Hindlimb muscle (tissue), 1 donor: ENCODE results near the gene LRIT1. TPM values are rescaled to one million over a fixed set of nuclear protein-coding genes. Genes with fewer than 3 reads are reported as not detected.
A peak's percentile ranks its signal among the peaks of the same experiment; 100 is the strongest.
"Not testable (repeated sequence)": the region's sequence is repeated elsewhere in the genome, so short reads cannot be mapped to it uniquely, and the experiment has no call there.

Experiments
- DNase-seq: peaks from one replicate; pipeline ENCODE4 v3.0.0-alpha.2; 2013
- polyA plus RNA-seq: library from polyadenylated mRNA; unstranded; fragments of 120-200 nt; gene quantifications from one replicate; pipeline ENCODE4 v1.2.1, GENCODE V29; 2013; ENCODE audit not compliant: insufficient read length

Gene LRIT1, protein sequence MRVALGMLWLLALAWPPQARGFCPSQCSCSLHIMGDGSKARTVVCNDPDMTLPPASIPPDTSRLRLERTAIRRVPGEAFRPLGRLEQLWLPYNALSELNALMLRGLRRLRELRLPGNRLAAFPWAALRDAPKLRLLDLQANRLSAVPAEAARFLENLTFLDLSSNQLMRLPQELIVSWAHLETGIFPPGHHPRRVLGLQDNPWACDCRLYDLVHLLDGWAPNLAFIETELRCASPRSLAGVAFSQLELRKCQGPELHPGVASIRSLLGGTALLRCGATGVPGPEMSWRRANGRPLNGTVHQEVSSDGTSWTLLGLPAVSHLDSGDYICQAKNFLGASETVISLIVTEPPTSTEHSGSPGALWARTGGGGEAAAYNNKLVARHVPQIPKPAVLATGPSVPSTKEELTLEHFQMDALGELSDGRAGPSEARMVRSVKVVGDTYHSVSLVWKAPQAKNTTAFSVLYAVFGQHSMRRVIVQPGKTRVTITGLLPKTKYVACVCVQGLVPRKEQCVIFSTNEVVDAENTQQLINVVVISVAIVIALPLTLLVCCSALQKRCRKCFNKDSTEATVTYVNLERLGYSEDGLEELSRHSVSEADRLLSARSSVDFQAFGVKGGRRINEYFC
- not detected for polyA plus RNA-seq

DNA sequence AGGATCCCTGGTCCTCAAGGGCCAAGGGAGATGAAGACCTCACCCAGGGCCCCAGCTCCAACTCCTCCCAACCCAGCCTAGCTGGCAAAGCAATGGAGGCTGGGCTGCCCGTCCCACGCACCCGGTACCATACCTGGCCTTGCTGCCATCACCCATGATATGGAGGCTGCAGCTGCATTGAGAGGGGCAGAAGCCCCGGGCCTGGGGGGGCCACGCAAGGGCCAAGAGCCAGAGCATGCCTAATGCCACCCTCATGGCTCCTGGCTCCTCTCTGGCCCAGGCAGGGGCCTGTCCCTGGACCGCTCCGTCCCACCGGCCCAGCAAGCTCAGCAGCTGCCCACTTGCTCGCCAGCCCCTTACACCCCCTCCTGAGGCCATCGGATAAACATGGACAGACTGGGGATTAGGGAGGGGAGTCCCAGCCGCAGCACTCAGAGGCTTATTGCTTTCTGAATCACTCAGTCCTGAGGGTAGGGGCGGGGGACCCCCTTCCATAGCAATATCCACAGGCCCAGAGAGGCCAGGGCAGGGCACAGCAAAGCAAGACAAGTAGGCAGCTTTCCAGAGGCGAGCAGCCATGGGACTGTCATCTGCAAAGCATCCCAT lies at the start of gene LRIT1:
TSS of gene LRIT1 (minus strand) at position 362 of the 606 bp plus-strand sequence. CDS start at position 255, 107 bp downstream.
- DNase-seq: no peak

GRCh38 chr10:84290235-84290634 lies 48.9 kb upstream of the LRIT1 start:
- no peak for DNase-seq

DNA sequence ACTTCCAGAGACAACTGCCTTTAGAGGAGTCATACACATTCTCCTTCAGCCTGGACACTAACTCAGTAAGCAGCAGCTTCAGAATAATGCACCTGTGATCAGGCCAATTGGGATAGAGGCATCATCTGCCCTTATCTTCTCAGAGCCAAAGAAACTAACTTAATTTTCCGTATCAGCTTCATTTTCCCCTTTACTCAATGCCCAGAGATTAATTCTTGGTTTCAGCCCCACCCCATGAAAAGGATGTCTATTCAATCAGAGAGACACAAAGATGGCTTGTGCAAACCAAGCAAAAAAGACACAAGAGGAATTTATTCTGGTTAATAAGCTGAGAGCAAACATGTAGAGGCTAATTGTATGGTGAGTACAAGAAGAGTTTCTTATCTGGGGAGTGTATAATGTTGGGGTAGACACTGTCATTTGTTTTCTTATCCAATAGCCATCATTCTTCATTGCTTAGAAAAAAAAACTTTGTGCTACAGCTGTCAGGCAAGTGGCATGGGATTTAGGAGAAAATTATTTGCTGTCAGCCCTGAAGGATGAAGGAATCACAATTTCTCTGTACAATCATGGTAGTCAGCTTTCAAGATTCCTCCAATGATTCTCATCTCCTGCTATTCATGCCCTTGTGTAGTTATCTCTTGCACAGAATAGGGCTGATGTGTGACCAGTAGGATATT lies 48.3 kb upstream of the LRIT1 start:
- no peak for DNase-seq

- DNase-seq: no peak
Measured at GRCh38 chr10:84288151-84288550, 46.8 kb upstream of the LRIT1 start.

GRCh38 chr10:84286695-84287094 lies 45.3 kb upstream of the LRIT1 start:
- DNase-seq: no peak

DNA sequence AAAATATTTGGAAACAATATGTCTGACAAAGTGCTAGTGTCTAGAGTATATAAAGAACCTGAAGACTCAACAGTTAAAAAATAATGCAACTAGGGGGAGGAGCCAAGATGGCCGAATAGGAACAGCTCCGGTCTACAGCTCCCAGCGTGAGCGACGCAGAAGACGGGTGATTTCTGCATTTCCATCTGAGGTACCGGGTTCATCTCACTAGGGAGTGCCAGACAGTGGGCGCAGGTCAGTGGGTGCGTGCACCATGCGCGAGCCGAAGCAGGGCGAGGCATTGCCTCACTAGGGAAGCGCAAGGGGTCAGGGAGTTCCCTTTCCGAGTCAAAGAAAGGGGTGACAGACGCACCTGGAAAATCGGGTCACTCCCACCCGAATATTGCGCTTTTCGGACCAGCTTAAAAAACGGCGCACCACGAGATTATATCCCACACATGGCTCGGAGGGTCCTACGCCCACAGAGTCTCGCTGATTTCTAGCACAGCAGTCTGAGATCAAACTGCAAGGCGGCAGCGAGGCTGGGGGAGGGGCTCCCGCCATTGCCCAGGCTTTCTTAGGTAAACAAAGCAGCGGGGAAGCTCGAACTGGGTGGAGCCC lies 38.6 kb upstream of the LRIT1 start:
- DNase-seq: not testable (repeated sequence)

DNA sequence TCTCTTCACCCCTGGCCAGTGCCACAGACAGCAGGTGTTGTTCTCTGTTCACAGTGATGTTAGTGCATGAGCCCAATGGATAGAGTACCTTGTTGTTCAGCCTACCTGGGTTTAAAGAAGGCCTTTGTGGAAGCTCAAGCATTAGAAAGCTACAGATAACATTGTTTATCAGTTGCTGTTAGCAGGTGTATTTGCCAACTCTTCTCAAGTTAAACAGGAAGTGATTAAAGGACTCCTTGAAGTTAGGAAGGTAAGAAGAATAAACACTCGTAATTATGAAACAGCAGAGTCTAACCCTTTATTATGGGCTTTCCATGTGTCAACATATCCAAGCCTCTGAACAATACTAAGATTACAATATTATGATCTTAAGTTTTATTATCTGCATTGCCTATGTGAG lies 29.4 kb upstream of the LRIT1 start:
- DNase-seq: no peak

- DNase-seq: no peak
Measured at GRCh38 chr10:84269773-84270172, 28.4 kb upstream of the LRIT1 start.

GRCh38 chr10:84269162-84269561 lies 27.8 kb upstream of the LRIT1 start:
- no peak for DNase-seq

DNA sequence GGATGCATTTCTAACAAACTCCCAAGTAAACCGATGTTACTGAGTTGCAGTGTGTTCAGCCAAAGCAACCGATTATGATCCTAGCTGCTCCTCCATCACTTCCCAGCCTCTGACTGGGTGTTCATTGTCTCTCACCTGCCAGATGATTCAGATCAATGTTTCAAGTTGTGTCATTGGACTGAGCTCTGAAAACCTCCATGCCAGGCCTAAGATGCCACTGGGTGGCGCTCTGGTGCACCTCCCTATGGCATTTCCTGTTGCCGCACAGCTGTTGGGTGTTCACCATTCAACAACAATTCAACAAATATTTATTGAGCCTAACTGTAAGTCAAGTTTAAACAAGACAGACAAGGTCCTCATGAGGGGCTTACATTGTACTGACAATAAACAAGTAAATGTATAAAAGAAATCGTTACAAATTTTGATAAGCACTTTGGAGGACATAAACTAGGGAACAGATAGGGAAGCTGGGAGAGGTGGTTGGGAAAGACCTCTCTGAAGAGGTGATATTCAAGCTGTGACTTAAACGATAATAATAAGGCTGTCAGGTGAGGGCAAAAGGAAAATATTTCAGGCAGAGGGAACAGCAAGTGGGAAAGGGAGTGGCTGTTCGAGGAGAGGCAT lies 26.3 kb upstream of the LRIT1 start:
- no peak for DNase-seq

DNA sequence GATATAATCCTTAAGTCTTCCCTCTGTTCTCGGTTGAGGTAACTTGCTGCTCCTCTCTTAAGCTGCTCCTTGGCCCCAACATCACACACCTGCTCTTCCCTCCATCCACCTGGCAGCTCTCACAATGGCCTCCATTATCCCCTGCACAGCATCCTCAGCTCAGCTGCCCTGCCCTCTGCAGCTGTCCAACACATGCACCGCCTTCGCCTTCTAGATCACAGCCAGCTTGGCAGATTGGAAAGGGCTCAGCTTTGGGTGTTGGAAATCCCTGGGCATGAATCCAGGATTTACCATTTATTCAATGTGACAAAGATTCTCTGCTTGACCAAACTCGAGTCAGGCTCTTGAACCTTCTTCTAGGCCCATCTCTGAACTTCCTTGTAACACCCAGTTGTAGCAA lies 24.1 kb upstream of the LRIT1 start:
- peak; percentile 26 for DNase-seq

- DNase-seq: peak; percentile 52
Measured at GRCh38 chr10:84264611-84265141, 23.3 kb upstream of the LRIT1 start.

- no peak for DNase-seq
Measured at GRCh38 chr10:84263716-84264115, 22.4 kb upstream of the LRIT1 start.

DNA sequence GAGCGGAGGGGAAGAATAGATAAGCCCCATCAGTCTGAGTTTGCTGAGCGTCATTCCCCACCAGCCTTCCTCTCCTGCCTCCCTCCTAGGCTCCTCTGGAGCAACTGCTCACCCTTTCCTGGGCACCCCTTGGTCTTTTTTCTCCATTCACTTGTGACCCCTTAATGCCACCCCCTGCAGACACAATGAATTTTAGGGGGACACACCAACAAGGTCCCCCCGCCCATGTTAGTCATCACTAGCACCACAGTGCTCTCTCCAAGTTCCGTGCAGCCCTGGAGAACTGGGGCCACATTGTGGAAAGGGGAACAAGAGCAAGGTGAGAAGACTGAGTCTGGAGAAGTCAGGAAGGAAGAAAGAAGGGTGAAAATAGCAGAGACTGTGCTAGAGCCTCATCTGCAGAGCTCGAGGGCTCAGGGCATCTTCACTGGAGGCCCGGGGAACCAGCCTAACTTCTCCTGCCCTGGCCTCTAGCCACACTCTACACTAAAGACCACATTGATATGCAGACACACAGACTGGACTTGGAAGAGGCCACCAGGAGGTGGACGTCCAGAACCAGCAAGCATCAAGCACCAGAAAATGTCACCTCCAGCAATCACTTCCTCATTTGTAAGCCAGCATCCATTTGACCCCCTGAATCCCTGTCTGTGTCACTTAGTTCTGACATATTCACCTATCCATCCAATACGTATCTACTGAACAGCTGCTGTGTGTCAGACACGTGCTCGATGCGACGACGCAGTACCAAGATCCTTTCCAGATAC lies 21.0 kb upstream of the LRIT1 start:
- DNase-seq: no peak

DNA sequence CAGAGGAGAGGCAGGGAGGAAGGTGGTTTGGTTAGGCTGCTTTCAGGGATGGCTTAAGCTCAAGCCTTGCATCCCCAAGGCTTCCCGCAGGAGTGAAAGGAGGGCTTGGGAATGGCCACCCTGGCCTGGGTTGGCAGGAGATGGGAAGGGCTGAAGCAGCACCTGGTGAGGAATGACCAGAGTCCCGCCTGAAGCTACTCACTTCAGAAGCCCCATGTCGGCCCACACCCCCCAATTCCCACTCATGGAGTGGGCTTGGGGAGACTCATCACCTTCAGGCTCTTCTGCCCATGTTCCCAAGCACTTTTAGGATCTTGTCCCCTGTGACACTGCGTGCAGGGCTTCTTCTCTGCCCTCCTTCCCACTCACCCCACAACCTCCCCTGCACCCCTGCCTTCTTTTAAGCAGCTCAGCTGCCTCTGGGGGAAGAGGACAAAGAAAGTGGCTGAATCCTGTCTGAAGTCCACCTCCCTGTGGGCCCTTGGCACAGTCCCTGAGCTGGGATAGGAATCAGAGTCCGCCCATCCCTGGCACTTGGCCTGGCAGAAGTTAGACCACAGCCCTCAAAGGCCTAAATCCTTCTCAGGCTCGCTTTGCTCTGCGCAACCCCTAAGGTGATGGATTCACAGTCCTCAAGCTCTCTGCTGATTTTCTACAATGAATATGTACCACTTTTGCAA lies 20.0 kb upstream of the LRIT1 start:
- no peak for DNase-seq

DNA sequence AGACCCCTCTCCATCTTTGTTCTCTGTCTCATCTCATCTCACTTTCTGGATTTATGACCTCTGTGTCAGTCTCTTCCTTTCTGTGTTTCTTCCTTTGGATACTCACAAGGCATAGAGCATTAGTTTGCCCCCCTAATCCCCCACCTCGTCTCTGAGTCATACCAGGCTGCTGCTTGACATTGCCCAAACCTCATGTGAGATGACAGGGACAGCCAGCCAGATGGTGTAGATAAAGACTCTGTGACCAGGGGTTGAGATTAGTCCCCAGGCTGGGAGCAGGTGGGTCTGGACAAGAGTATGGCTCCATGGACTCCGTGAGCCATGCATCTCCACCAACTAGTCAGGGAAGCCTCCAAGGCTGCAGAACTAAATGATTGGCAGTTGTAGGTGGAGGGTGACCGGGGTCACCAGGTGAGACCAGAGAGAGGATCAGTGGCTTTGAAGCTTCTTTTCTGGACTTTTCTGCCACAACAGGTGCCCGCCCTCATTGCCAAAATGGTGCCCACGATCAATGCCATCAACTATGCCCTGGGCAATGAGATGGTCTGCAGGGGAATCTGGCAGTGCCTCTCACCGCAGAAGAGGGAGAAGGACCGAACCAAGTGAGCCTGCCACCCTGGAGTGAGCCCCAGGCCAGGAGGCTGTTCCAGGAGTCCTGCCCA lies 16.8 kb upstream of the LRIT1 start:
- DNase-seq: no peak

DNA sequence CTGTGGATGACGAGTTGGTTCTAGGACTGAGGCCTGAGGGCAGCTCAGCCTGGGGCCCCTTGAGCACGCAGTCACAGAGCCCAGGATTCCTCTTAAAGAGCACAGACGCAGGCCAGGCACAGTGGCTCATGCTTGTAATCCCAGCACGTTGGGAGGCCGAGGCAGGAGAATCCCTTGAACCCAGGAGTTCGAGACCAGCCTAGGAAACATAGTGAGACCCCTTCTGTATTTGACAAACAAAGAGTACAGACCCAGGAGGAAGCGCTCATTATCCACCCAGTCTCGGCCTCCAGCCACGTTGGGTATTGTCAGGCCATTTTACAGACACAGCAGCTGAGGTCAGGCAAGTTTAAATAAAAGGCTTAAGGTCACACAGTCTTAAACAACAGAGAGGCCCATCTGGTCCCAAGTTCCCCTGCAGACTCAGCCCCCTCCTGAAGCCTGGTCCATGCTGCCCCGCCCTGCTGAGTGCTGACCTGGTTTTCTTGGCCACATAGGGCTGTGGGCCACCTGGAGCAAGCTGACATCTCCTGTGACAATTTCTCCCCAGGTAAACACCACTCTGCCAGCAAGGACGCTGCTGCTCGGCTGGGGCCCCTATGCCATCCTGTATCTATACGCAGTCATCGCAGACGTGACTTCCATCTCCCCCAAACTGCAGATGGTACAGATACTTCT lies 16.1 kb upstream of the LRIT1 start:
- no peak for DNase-seq

GRCh38 chr10:84256510-84257342 lies 15.4 kb upstream of the LRIT1 start:
- DNase-seq: peak; percentile 26
